H1 (cell line): Measurements from ENCODE around the gene EMC7. TPM values are rescaled to one million over a fixed set of nuclear protein-coding genes. Genes with fewer than 3 reads are reported as not detected.

ENCODE experiments used
- CTCF ChIA-PET: fragments of 300-600 bp; sonication (Branson Sonifier 250); formaldehyde crosslinking; loops from one replicate; lab custom pipeline; 2021; ENCODE audit not compliant: partially characterized antibody; lab: Charles Lee
- POLR2A ChIA-PET: fragments of 300-600 bp; sonication (Branson Sonifier 250); formaldehyde crosslinking; loops from one replicate; lab custom pipeline; 2021; ENCODE audit warnings: inconsistent platforms; ENCODE audit not compliant: partially characterized antibody; lab: Charles Lee
- DNase-seq, 2 experiments: peaks; one replicate each; pipeline versions ENCODE4 v3.0.0 to v3.0.0-alpha.2; 2010 to 2022; ENCODE audit warnings: low spot score in 2 of 2, low read depth in 1 of 2, mixed read lengths in 1 of 2
- FAIRE-seq: peaks from 2 replicates; lab custom pipeline; 2011; peaks lifted over from hg19 to GRCh38; lab: Jason Lieb, UNC
- H2AFZ ChIP-seq: 2 replicates; pipeline ENCODE4 v1.8.1; 2012; ENCODE audit warnings: low read length, inconsistent platforms
- H2AK5ac ChIP-seq: 2 replicates; pipeline ENCODE4 v1.6.1; 2013; ENCODE audit warnings: low read depth, low read length
- H2BK120ac ChIP-seq: replicated peaks from 2 replicates; pipeline ENCODE3; 2013; ENCODE audit warnings: low read depth, low read length, inconsistent platforms
- H2BK12ac ChIP-seq: 2 replicates; pipeline ENCODE4 v1.6.1; 2013; ENCODE audit warnings: low read depth, low read length
- H2BK15ac ChIP-seq: 2 replicates; pipeline ENCODE4 v1.6.1; 2013; ENCODE audit warnings: low read length
- H2BK20ac ChIP-seq: 2 replicates; pipeline ENCODE4 v1.6.1; 2013; ENCODE audit warnings: low read length
- H2BK5ac ChIP-seq: 2 replicates; pipeline ENCODE4 v1.6.1; 2013; ENCODE audit warnings: low read depth, low read length
- H3K14ac ChIP-seq: 2 replicates; pipeline ENCODE4 v1.6.1; 2013; ENCODE audit warnings: inconsistent platforms; ENCODE audit not compliant: insufficient read length
- H3K18ac ChIP-seq: 2 replicates; pipeline ENCODE4 v1.6.1; 2013; ENCODE audit warnings: low read length; ENCODE audit errors: extremely low read depth
- H3K23ac ChIP-seq: 2 replicates; pipeline ENCODE4 v1.6.1; 2013; ENCODE audit warnings: inconsistent platforms; ENCODE audit not compliant: insufficient read length
- H3K23me2 ChIP-seq: 2 replicates; pipeline ENCODE4 v1.6.1; 2013; ENCODE audit warnings: low read depth, low read length
- H3K27ac ChIP-seq: 2 replicates; pipeline ENCODE4 v1.6.1; 2011; ENCODE audit warnings: low read depth, low read length, inconsistent platforms
- H3K27me3 ChIP-seq, 4 experiments: replicated peaks in 1 of 4; 1 replicate in 1 of 4; 2 replicates in 3 of 4; pipeline versions ENCODE4 v1.6.1 to v1.8.1; 2011 to 2013; ENCODE audit warnings: low read length in 3 of 4, mild to moderate bottlenecking in 3 of 4, inconsistent platforms in 2 of 4, mixed read lengths in 2 of 4, moderate library complexity in 1 of 4; ENCODE audit not compliant: control insufficient read depth in 3 of 4, insufficient read depth in 3 of 4; ENCODE audit errors: extremely low read depth in 1 of 4
- H3K36me3 ChIP-seq, 4 experiments: 2 replicates each; pipeline versions ENCODE4 v1.6.1 to v1.8.1; 2011 to 2013; ENCODE audit warnings: mild to moderate bottlenecking in 4 of 4, low read length in 3 of 4, moderate library complexity in 2 of 4, control low read depth in 1 of 4, inconsistent platforms in 1 of 4; ENCODE audit not compliant: insufficient read depth in 4 of 4, control insufficient read depth in 2 of 4
- H3K4ac ChIP-seq: replicated peaks from 2 replicates; pipeline ENCODE3; 2013; ENCODE audit warnings: low read length, low read depth, mixed read lengths, inconsistent platforms; ENCODE audit not compliant: insufficient read length
- H3K4me1 ChIP-seq, 4 experiments: replicated peaks in 1 of 4; 1 replicate in 1 of 4; 2 replicates in 3 of 4; pipeline versions ENCODE4 v1.6.1 to v1.8.1; 2011 to 2013; ENCODE audit warnings: low read length in 3 of 4, inconsistent platforms in 2 of 4, mixed read lengths in 1 of 4; ENCODE audit not compliant: insufficient read depth in 4 of 4, control insufficient read depth in 3 of 4
- H3K4me2 ChIP-seq, 2 experiments: 2 replicates each; pipeline versions ENCODE4 v1.6.1 to v1.8.1; 2011 to 2013; ENCODE audit warnings: low read depth in 2 of 2, low read length in 2 of 2, control low read depth in 1 of 2, inconsistent platforms in 1 of 2, mild to moderate bottlenecking in 1 of 2; ENCODE audit not compliant: insufficient read depth in 1 of 2
- H3K4me3 ChIP-seq, 4 experiments: fragments of 200-600, 300-600 bp in 1 of 4; sonication (generic), shearing (Covaris generic), sonication (Bioruptor Twin) in 1 of 4; 2 replicates each; pipeline versions ENCODE4 v1.5.1 to v1.8.1; 2011 to 2016; ENCODE audit warnings: low read length in 4 of 4, low read depth in 3 of 4, control low read depth in 2 of 4, inconsistent platforms in 2 of 4, mild to moderate bottlenecking in 2 of 4, mixed read lengths in 1 of 4, moderate library complexity in 1 of 4; ENCODE audit not compliant: insufficient read depth in 2 of 4; ENCODE audit errors: extremely low read depth in 1 of 4
- H3K56ac ChIP-seq: replicated peaks from 2 replicates; pipeline ENCODE3; 2013; ENCODE audit warnings: low read depth, mild to moderate bottlenecking, mixed read lengths, low read length, inconsistent platforms; ENCODE audit not compliant: insufficient read length
- H3K79me1 ChIP-seq: 2 replicates; pipeline ENCODE4 v1.6.1; 2013; ENCODE audit warnings: low read depth, low read length, control low read depth
- H3K79me2 ChIP-seq, 2 experiments: 2 replicates each; pipeline versions ENCODE4 v1.6.1 to v1.8.1; 2012 to 2013; ENCODE audit warnings: low read length in 2 of 2, mild to moderate bottlenecking in 2 of 2, inconsistent platforms in 1 of 2; ENCODE audit not compliant: insufficient read depth in 2 of 2, control insufficient read depth in 1 of 2
- H3K9ac ChIP-seq, 4 experiments: replicated peaks in 1 of 4; 1 replicate in 1 of 4; 2 replicates in 3 of 4; pipeline versions ENCODE4 v1.6.1 to v1.8.1; 2011 to 2013; ENCODE audit warnings: low read depth in 3 of 4, low read length in 3 of 4, control low read depth in 2 of 4, mild to moderate bottlenecking in 2 of 4, moderate library complexity in 2 of 4, inconsistent platforms in 1 of 4; ENCODE audit errors: extremely low read depth in 1 of 4
- H3K9me3 ChIP-seq, 2 experiments: 2 replicates each; pipeline versions ENCODE4 v1.6.1 to v1.8.1; 2012 to 2013; ENCODE audit warnings: mild to moderate bottlenecking in 2 of 2, moderate library complexity in 2 of 2, control low read depth in 1 of 2, inconsistent platforms in 1 of 2, low read depth in 1 of 2, low read length in 1 of 2, mixed read lengths in 1 of 2; ENCODE audit not compliant: insufficient read depth in 2 of 2
- H4K20me1 ChIP-seq, 2 experiments: replicated peaks in 1 of 2; 2 replicates each; pipeline versions ENCODE3 to v1.8.1; 2011 to 2013; ENCODE audit warnings: inconsistent platforms in 2 of 2, low read length in 2 of 2, mild to moderate bottlenecking in 1 of 2; ENCODE audit not compliant: insufficient read depth in 2 of 2, control insufficient read depth in 1 of 2
- H4K5ac ChIP-seq: 2 replicates; pipeline ENCODE4 v1.6.1; 2013; ENCODE audit warnings: low read length, low read depth, mixed read lengths, inconsistent platforms; ENCODE audit not compliant: insufficient read length
- H4K8ac ChIP-seq: 2 replicates; pipeline ENCODE4 v1.8.0; 2013; ENCODE audit warnings: mild to moderate bottlenecking, moderate library complexity, low read length, inconsistent platforms; ENCODE audit not compliant: insufficient read depth; ENCODE audit errors: extremely low read depth
- H4K91ac ChIP-seq: replicated peaks from 2 replicates; pipeline ENCODE3; 2013; ENCODE audit warnings: low read length, mixed read lengths, inconsistent platforms; ENCODE audit not compliant: insufficient read length
- MAFK ChIP-seq: IDR thresholded peaks from 2 replicates; pipeline ENCODE4 v1.6.1; 2012; ENCODE audit warnings: low read depth, mild to moderate bottlenecking, improper control_type of control experiment, low read length
- ZNF274 ChIP-seq: IDR thresholded peaks from 2 replicates; pipeline ENCODE4 v1.7.0; 2012; ENCODE audit warnings: low read length, borderline replicate concordance; ENCODE audit errors: extremely low read depth
- WGBS, 2 experiments: shearing (Covaris generic) in 1 of 2; methylation state at CpG; one replicate each; pipeline versions ENCODE4 v1.1.6 to v1.1.7; 2013 to 2015; ENCODE audit warnings: low lambda C conversion rate in 2 of 2, mixed read lengths in 2 of 2, inconsistent platforms in 1 of 2, low coverage in 1 of 2, missing lambda C conversion rate in 1 of 2; ENCODE audit not compliant: insufficient replicate concordance in 2 of 2, insufficient coverage in 1 of 2, insufficient read length in 1 of 2; ENCODE audit errors: extremely low coverage in 1 of 2, missing lambda C conversion rate in 1 of 2; 5-methylcytosine and 5-hydroxymethylcytosine counted together
- polyA plus RNA-seq, 7 experiments: library from polyadenylated mRNA; depleted of rRNA in 3 of 7; stranded (reverse) in 5 of 7; unstranded in 2 of 7; fragments of >200 nt in 5 of 7; fragments of 200-250 nt in 2 of 7; gene quantifications; 1 replicate in 5 of 7; 2 replicates in 1 of 7; 4 replicates in 1 of 7; pipeline versions ENCODE4 v1.2.1 to v1.2.3, GENCODE V29; 2011 to 2013; ENCODE audit warnings: missing spikeins in 2 of 7, mixed read lengths in 2 of 7
- total RNA-seq: library from RNA; stranded (reverse); fragmentation: NEBNext Ultra II Directional; extraction: Animal tissue kit (Norgen Biotek cat#: 25700); gene quantifications from 2 replicates; pipeline ENCODE4 v1.2.1, GENCODE V29; 2021

The EMC7 gene
- total and polyA plus RNA-seq, 2 of the 8 experiments (the other 6 are each of a cell fraction or from before 2014, with no cell fraction given) = 29.0 to 39.0 TPM

GRCh38 chr15:34128898-34129297 lies 27.2 kb upstream of the EMC7 start:
- Histone ChIP-seq H4K8ac (no peak overlapping the region), H3K79me2 (no peaks in the 10 kb centered on the region), H3K23me2 (no peaks in the 10 kb centered on the region), H3K4me2 (no peak overlapping the region), H3K27me3 (no peaks in the 10 kb centered on the region), H3K14ac (no peak overlapping the region), H2AFZ (no peak overlapping the region), H4K5ac (no peak overlapping the region), H2BK20ac (no peak overlapping the region), H3K18ac (no peak overlapping the region), H3K56ac (no peak overlapping the region), H3K4me3 (no peak overlapping the region), H2BK5ac (no peak overlapping the region), H2BK120ac (no peak overlapping the region), H3K27ac (no peak overlapping the region), H3K9ac (no peak overlapping the region), H3K4ac (no peak overlapping the region), H4K91ac (no peak overlapping the region), H3K4me1 (no peaks in the 10 kb centered on the region), H3K9me3 (no peaks in the 10 kb centered on the region), H3K36me3 (no peaks in the 10 kb centered on the region), H2BK15ac (no peak overlapping the region), H2AK5ac (no peak overlapping the region), H3K23ac (no peak overlapping the region), H3K79me1 (no peaks in the 10 kb centered on the region), H2BK12ac (no peak overlapping the region), H4K20me1 (no peaks in the 10 kb centered on the region)
- WGBS, 2 experiments = 48% methylated on average over 2 of the region's 2 CpGs; no CpG with 5 or more reads in 1 of the 2 experiments
- POLR2A ChIA-PET = interaction anchor here (1.4 kb wide), 1 partner anchor 16 kb away, joined by 5 read pairs; no protein-coding TSS in a partner anchor
- TF ChIP-seq ZNF274 (no peak), MAFK (peak; percentile 52; the same call in 1 of the 2 replicates)
- FAIRE-seq (no peak), DNase-seq (no peak)
- CTCF ChIA-PET = interaction anchor here (1.3 kb wide), 1 partner anchor 19 kb away, joined by 3 read pairs; no protein-coding TSS in a partner anchor
